Astrocyte (in vitro differentiated cells and primary cell): ENCODE measurements around the gene ZNF622.

Source experiments
- EZH2 ChIP-seq: IDR thresholded peaks from 2 replicates; pipeline ENCODE4 v1.6.1; 2012; ENCODE audit warnings: mild to moderate bottlenecking, low read length, inconsistent platforms; ENCODE audit not compliant: insufficient read depth
- TF ChIP-seq, protein P1 (sequence below): IDR thresholded peaks from 2 replicates; pipeline ENCODE4 v1.5.1; 2011; ENCODE audit warnings: low read depth, mild to moderate bottlenecking, inconsistent platforms, low read length, moderate library complexity; ENCODE audit not compliant: insufficient read depth

DNA sequence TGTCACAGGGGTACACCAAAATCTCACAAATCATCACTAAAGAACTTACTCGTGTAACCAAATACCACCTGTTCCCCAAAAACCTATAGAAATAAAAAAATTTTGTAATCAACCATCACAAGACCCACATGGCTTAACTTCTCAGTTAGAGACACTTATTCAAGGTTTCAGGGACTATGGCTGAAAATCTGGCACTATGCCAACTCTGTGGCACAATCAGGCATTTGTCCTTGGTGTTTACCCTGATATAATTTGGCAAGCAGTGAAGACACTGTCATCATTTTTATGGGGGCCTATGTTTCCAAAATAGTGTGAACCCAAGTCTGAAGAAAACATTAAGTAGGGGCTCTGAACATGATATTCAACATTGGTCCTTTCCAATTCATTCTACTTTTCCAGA lies 59.0 kb downstream of the ZNF622 start:
- TF ChIP-seq, protein P1, sequence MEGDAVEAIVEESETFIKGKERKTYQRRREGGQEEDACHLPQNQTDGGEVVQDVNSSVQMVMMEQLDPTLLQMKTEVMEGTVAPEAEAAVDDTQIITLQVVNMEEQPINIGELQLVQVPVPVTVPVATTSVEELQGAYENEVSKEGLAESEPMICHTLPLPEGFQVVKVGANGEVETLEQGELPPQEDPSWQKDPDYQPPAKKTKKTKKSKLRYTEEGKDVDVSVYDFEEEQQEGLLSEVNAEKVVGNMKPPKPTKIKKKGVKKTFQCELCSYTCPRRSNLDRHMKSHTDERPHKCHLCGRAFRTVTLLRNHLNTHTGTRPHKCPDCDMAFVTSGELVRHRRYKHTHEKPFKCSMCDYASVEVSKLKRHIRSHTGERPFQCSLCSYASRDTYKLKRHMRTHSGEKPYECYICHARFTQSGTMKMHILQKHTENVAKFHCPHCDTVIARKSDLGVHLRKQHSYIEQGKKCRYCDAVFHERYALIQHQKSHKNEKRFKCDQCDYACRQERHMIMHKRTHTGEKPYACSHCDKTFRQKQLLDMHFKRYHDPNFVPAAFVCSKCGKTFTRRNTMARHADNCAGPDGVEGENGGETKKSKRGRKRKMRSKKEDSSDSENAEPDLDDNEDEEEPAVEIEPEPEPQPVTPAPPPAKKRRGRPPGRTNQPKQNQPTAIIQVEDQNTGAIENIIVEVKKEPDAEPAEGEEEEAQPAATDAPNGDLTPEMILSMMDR, result no peak
- no peak for TF ChIP-seq EZH2
